HUES64 (cell line): ENCODE results near the gene CORIN.

Experiments
- H3K27ac ChIP-seq: 2 replicates; pipeline ENCODE4 v1.7.0; 2013; ENCODE audit warnings: low read depth, low read length, inconsistent platforms
- H3K27me3 ChIP-seq: 2 replicates; pipeline ENCODE4 v1.6.1; 2013; ENCODE audit warnings: mild to moderate bottlenecking, low read length; ENCODE audit not compliant: insufficient read depth
- H3K36me3 ChIP-seq: 2 replicates; pipeline ENCODE4 v1.6.1; 2013; ENCODE audit warnings: mild to moderate bottlenecking, low read length; ENCODE audit not compliant: insufficient read depth
- H3K4me1 ChIP-seq: 2 replicates; pipeline ENCODE4 v1.6.1; 2013; ENCODE audit warnings: mild to moderate bottlenecking, low read length, moderate library complexity; ENCODE audit not compliant: insufficient read depth
- H3K4me3 ChIP-seq: 2 replicates; pipeline ENCODE4 v1.5.1; 2013; ENCODE audit warnings: mild to moderate bottlenecking, low read length, moderate library complexity
- H3K9ac ChIP-seq: 2 replicates; pipeline ENCODE4 v1.6.1; 2013; ENCODE audit warnings: mild to moderate bottlenecking, low read depth, low read length
- H3K9me3 ChIP-seq: 2 replicates; pipeline ENCODE4 v1.6.1; 2013; ENCODE audit warnings: low read depth, low read length; ENCODE audit not compliant: insufficient read depth
- WGBS: fragments of 150-250, 120-280 bp; methylation state at CpG from one replicate; pipeline ENCODE4 v1.1.7; 2013; ENCODE audit warnings: missing lambda C conversion rate; 5-methylcytosine and 5-hydroxymethylcytosine counted together

The CORIN gene

GRCh38 chr4:47661741-47662140 is 176.1 kb downstream of the CORIN start:
- Histone ChIP-seq H3K4me1 (no peaks in the 10 kb centered on the region), H3K27ac (no peak overlapping the region), H3K27me3 (no peaks in the 10 kb centered on the region), H3K9me3 (peaks cover 7% of the 10 kb centered on the region; the same call in 1 of the 2 replicates), H3K4me3 (no peak overlapping the region), H3K36me3 (no peaks in the 10 kb centered on the region), H3K9ac (no peak overlapping the region)
- 89% methylated on average over 1 of the region's 1 CpG for WGBS

- Histone ChIP-seq H3K9me3 (peaks cover 7% of the 10 kb centered on the region; the same call in 1 of the 2 replicates), H3K27ac (no peak overlapping the region), H3K4me1 (no peaks in the 10 kb centered on the region), H3K4me3 (no peak overlapping the region), H3K9ac (no peak overlapping the region), H3K36me3 (no peaks in the 10 kb centered on the region), H3K27me3 (no peaks in the 10 kb centered on the region)
- 96% methylated on average over 1 of the region's 1 CpG for WGBS
These were observed 178.5 kb downstream of the CORIN start for GRCh38 chr4:47659342-47659741.

DNA sequence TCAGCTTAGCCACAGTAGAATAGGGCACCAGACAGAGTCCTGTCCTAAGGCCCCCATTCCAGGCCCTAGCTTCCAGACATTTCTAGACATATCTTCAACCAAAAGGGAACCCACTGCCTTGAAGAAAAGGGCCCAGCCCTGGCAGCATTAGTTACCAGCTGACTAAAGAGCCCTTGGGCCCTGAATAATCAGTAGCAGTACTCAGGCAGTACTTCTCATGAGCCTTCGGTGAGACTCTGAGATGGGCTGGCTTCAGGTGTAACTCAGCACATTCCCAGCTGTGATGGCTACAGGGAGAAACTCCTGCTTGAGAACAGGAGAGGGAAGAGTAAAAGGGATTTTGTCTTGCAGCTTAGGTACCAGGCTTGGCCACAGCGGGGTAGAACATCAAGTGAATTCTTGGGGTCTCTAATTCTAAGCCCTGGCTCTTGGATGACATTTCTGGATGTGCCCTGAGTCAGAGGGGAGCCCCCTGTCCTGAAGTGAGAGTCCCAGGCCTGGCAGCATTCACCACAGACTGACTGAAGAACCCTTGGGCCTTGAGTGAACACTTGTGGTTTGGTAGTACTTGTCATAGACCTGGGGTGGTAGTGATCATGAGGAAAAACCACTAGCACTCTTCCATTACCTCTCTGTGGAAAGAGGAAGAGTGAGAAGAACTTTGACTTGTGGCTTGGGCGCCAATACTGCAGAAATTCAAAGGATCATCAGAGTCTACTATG is 182.7 kb downstream of the CORIN start:
- Histone ChIP-seq H3K9me3 (peaks cover 7% of the 10 kb centered on the region; the same call in 1 of the 2 replicates), H3K9ac (no peak overlapping the region), H3K27me3 (no peaks in the 10 kb centered on the region), H3K36me3 (no peaks in the 10 kb centered on the region), H3K4me3 (no peak overlapping the region), H3K27ac (no peak overlapping the region), H3K4me1 (peaks cover 5% of the 10 kb centered on the region; the same call in 1 of the 2 replicates)
- 95% methylated on average over 2 of the region's 3 CpGs for WGBS

- H3K27me3 ChIP-seq, result no peaks in the 10 kb centered on the region
- H3K27ac ChIP-seq, result no peak overlapping the region
- peaks cover 5% of the 10 kb centered on the region; the same call in 1 of the 2 replicates for H3K4me1 ChIP-seq
- no peaks in the 10 kb centered on the region for H3K9me3 ChIP-seq
- WGBS, result 91% methylated on average over 2 of the region's 2 CpGs
- H3K36me3 ChIP-seq, result no peaks in the 10 kb centered on the region
- no peak overlapping the region for H3K4me3 ChIP-seq
- no peak overlapping the region for H3K9ac ChIP-seq
These were observed 185.8 kb downstream of the CORIN start for GRCh38 chr4:47652092-47652491.

GRCh38 chr4:47651231-47651630 is 186.6 kb downstream of the CORIN start:
- Histone ChIP-seq H3K4me3 (no peak overlapping the region), H3K36me3 (no peaks in the 10 kb centered on the region), H3K27ac (no peak overlapping the region), H3K9ac (no peak overlapping the region), H3K4me1 (peaks cover 5% of the 10 kb centered on the region; the same call in 1 of the 2 replicates), H3K9me3 (no peaks in the 10 kb centered on the region), H3K27me3 (no peaks in the 10 kb centered on the region)
- WGBS, result 68% methylated on average over 2 of the region's 3 CpGs

DNA sequence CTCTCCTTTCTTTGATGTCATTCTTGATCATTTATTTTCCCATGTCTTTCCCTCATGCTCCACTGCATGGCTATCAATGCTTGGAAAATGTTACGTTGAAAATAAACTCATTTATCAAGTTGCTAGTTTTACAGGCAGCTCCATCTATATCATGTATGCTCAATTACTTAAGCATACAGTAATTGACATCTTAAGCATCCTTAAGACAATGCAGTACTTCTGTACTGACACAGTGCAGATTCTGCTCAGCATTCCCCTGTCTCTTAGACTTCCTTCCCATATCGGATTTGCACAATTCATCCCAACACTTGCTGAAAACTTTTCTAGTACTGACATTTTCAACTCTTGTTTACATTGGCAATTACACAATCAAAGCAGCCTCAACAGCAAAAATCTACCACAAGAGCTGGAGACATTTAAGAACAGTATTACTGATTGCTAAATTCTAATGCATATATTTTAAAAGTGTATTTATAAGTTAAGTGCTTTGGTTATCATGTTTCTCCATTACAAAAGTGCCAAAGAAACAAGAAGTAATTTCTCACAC is 187.2 kb downstream of the CORIN start:
- WGBS, result 97% methylated on average over 2 of the region's 2 CpGs
- Histone ChIP-seq H3K4me3 (no peak overlapping the region), H3K27ac (no peak overlapping the region), H3K36me3 (no peaks in the 10 kb centered on the region), H3K4me1 (peaks cover 5% of the 10 kb centered on the region; the same call in 1 of the 2 replicates), H3K27me3 (no peaks in the 10 kb centered on the region), H3K9ac (no peak overlapping the region), H3K9me3 (no peaks in the 10 kb centered on the region)

DNA sequence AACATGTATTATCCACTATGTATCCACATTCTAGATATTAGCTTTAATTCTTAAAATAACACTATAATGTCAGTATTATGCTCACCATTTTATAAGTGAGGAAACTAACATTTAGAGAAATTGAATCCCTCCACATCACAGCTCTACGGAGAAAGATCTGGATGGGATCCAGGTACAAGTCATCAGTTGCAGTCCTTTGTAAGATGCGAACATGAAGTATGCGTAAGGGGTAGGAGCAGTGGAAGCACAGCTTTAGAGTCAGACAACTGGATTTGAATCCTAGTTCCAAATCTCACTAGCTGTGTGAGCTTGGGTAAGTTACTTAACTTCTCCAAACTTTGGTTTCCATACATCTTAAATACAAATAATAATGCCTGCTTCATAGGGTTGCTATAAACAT is 190.3 kb downstream of the CORIN start:
- Histone ChIP-seq H3K27me3 (no peaks in the 10 kb centered on the region), H3K27ac (no peak overlapping the region), H3K9ac (no peak overlapping the region), H3K9me3 (no peaks in the 10 kb centered on the region), H3K36me3 (no peaks in the 10 kb centered on the region), H3K4me3 (no peak overlapping the region), H3K4me1 (peaks cover 5% of the 10 kb centered on the region; the same call in 1 of the 2 replicates)
- WGBS, result 100% methylated on average over 3 of the region's 3 CpGs

GRCh38 chr4:47647029-47647428 is 190.8 kb downstream of the CORIN start:
- H3K27me3 ChIP-seq, result no peaks in the 10 kb centered on the region
- no peaks in the 10 kb centered on the region for H3K36me3 ChIP-seq
- WGBS, result 98% methylated on average over 3 of the region's 3 CpGs
- H3K27ac ChIP-seq, result no peak overlapping the region
- no peak overlapping the region for H3K9ac ChIP-seq
- peaks cover 5% of the 10 kb centered on the region; the same call in 1 of the 2 replicates for H3K4me1 ChIP-seq
- H3K4me3 ChIP-seq, result no peak overlapping the region
- no peaks in the 10 kb centered on the region for H3K9me3 ChIP-seq

- Histone ChIP-seq H3K4me3 (no peak overlapping the region), H3K9ac (no peak overlapping the region), H3K27ac (no peak overlapping the region), H3K4me1 (peaks cover 5% of the 10 kb centered on the region; the same call in 1 of the 2 replicates), H3K27me3 (no peaks in the 10 kb centered on the region), H3K36me3 (no peaks in the 10 kb centered on the region), H3K9me3 (no peaks in the 10 kb centered on the region)
- WGBS, result 96% methylated on average over 3 of the region's 3 CpGs
These were observed 191.5 kb downstream of the CORIN start for GRCh38 chr4:47646372-47646771.

GRCh38 chr4:47643845-47644244 is 194.0 kb downstream of the CORIN start:
- Histone ChIP-seq H3K9ac (no peak overlapping the region), H3K36me3 (no peaks in the 10 kb centered on the region), H3K27me3 (no peaks in the 10 kb centered on the region), H3K27ac (no peak overlapping the region), H3K9me3 (no peaks in the 10 kb centered on the region), H3K4me1 (no peaks in the 10 kb centered on the region; the same call in 1 of the 2 replicates), H3K4me3 (no peak overlapping the region)
- 77% methylated on average over 6 of the region's 6 CpGs for WGBS

DNA sequence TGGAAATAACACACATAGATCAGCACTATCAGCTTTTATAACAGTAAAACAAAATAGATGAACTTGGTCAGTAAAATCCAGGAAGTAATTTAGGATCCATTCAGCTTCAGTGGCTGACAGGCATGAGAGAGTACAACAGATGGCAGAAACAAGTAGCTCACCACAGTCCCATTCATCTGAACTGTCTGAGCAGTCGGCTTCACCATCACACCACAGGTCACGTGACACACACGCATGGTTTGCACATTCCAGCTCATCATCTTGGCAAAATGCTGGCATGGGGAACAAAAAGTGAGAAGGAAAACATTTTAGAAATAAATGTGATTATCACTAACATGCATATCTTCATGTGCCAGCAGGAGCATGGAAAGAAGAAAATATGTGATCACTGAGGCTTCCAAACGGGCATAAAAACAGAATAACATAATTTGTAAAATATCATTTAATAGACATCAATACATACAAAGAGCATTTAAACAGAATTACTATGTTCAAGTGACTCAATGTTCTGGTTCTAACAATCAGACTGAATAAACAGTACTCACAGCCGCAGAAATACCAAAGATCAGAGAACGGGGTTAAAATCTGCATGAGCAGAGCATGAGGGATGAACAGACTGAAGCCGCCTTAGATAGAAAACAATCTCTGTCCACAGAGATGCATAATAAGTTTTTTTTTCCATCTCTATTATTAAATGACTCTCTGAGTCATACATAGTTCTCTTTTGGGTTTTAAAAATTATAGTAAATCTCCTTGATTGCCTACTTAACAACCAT is 194.7 kb downstream of the CORIN start:
- Histone ChIP-seq H3K4me1 (no peaks in the 10 kb centered on the region; the same call in 1 of the 2 replicates), H3K27ac (no peak overlapping the region), H3K9me3 (no peaks in the 10 kb centered on the region), H3K9ac (no peak overlapping the region), H3K36me3 (no peaks in the 10 kb centered on the region), H3K4me3 (no peak overlapping the region), H3K27me3 (no peaks in the 10 kb centered on the region)
- 93% methylated on average over 6 of the region's 7 CpGs for WGBS
